Measurements from ENCODE around the gene LTO1. TPM values are rescaled to one million over a fixed set of nuclear protein-coding genes. Genes with fewer than 3 reads are reported as not detected.

The LTO1 gene
- total and polyA plus RNA-seq, 2 of the 13 experiments (the other 11 are each of a cell fraction or from before 2014, with no cell fraction given): 11.8 to 15.0 TPM

DNA sequence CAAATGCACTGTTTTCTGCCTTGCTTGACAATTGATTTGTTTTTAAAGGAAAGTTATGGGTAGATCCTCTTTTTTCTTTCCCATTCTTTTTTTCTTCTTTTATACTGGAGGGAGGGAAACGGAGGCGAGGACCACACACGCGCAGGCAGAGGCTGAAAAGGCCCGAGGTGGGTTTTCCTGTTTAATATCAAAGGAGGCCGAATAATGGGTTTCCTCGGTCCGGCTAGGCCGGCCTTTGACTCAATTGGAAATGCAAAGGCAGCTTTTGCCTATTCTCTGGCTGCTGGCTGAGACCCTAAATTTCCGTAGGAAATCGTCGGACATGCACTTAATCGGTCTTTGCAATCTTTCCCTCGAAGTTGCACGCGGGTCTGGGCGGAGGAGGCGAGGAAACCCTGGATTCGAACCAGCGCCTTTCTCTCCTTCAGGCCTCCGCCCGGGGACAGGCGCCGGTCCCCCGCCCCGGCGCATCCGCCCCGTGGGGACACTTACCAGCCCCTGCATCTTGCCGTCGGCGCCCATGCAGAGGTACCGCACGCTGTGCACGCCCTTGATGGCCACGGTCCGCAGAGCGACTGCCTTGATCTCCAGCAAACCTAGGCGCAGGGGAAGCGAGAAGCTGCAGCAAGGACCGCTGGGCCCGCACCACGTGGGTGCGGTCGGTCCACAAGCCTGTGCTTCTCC lies 27.8 kb upstream of the LTO1 start:
- H2AFZ ChIP-seq (ENCODE audit: low read length): no peak overlapping the region
- intact Hi-C loops (cut with micrococcal nuclease; ENCODE audit: unreplicated experiment): no loop called here
- BruUV-seq (replicated peaks): no TSS peak
- 95% methylated on average over 44 of the region's 45 CpGs for WGBS (ENCODE audit: low lambda C conversion rate)
- no peaks in the 10 kb centered on the region for H3K9me3 ChIP-seq (ENCODE audit: low read length)
- peak overlapping the region; percentile 57; the same call in 1 of the 2 replicates for H3K4me2 ChIP-seq (ENCODE audit: low read depth, low read length)
- H4K20me1 ChIP-seq (ENCODE audit: insufficient read depth, low read length): no peaks in the 10 kb centered on the region
- no peak for DNase-seq (ENCODE audit: low spot score)
- FAIRE-seq: no peak
- no peak for ATAC-seq
- H3K4me3 ChIP-seq (replicated peaks in 1 of 3; ENCODE audit: insufficient read depth in 1 of 3, low read depth in 2 of 3, low read length in 3 of 3): no peak overlapping the region
- H3K9ac ChIP-seq (ENCODE audit: insufficient read depth, low read depth, low read length): no peak overlapping the region; the same call in 1 of the 2 replicates
- ChIA-PET POLR2A (no interaction called here), CTCF (ENCODE audit: low intra/inter-chr PET ratio, low total read pairs) (no interaction called here)
- H3K79me2 ChIP-seq (ENCODE audit: insufficient read depth, low read length): no peaks in the 10 kb centered on the region
- peak overlapping the region; percentile 74 for H3K27ac ChIP-seq (ENCODE audit: extremely low read length, insufficient read depth, low read length)
- no peaks in the 10 kb centered on the region for H3K36me3 ChIP-seq (replicated peaks in 1 of 2; ENCODE audit: control insufficient read depth in 1 of 2, insufficient read depth in 2 of 2, low read length in 2 of 2)
- H3K4me1 ChIP-seq (ENCODE audit: insufficient read depth, low read length): peaks cover 80% of the 10 kb centered on the region
- H3K27me3 ChIP-seq (ENCODE audit: control insufficient read depth in 1 of 2, insufficient read depth in 2 of 2, low read length in 2 of 2): peaks cover 0 to 6% of the 10 kb centered on the region in 2 experiments; a peak in 1 of 5 replicates
- in situ Hi-C loops (cut with HindIII; ENCODE audit: extremely low pct_ligation_motif_present, low pct_unique_long_range_greater_than_20kb): no loop called here
- TF ChIP-seq TRIM24 (CRISPR knock-in tag; IDR thresholded peaks at IDR 0.05): no peak
- peak; percentile 68 for TF ChIP-seq PRPF4 (IDR thresholded peaks at IDR 0.05; ENCODE audit: low read depth, low read length, poor library complexity, severe bottlenecking)
- no peak for TF ChIP-seq NFKBIZ (CRISPR knock-in tag; IDR thresholded peaks at IDR 0.05)
- TF ChIP-seq, protein P1, sequence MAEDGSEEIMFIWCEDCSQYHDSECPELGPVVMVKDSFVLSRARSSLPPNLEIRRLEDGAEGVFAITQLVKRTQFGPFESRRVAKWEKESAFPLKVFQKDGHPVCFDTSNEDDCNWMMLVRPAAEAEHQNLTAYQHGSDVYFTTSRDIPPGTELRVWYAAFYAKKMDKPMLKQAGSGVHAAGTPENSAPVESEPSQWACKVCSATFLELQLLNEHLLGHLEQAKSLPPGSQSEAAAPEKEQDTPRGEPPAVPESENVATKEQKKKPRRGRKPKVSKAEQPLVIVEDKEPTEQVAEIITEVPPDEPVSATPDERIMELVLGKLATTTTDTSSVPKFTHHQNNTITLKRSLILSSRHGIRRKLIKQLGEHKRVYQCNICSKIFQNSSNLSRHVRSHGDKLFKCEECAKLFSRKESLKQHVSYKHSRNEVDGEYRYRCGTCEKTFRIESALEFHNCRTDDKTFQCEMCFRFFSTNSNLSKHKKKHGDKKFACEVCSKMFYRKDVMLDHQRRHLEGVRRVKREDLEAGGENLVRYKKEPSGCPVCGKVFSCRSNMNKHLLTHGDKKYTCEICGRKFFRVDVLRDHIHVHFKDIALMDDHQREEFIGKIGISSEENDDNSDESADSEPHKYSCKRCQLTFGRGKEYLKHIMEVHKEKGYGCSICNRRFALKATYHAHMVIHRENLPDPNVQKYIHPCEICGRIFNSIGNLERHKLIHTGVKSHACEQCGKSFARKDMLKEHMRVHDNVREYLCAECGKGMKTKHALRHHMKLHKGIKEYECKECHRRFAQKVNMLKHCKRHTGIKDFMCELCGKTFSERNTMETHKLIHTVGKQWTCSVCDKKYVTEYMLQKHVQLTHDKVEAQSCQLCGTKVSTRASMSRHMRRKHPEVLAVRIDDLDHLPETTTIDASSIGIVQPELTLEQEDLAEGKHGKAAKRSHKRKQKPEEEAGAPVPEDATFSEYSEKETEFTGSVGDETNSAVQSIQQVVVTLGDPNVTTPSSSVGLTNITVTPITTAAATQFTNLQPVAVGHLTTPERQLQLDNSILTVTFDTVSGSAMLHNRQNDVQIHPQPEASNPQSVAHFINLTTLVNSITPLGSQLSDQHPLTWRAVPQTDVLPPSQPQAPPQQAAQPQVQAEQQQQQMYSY (CRISPR knock-in tag; IDR thresholded peaks at IDR 0.05): no peak
- no peak for TF ChIP-seq MXD4 (CRISPR knock-in tag; IDR thresholded peaks at IDR 0.05)
- peak; percentile 67 for TF ChIP-seq ZBTB38 (CRISPR knock-in tag; IDR thresholded peaks at IDR 0.05)
- no peak for TF ChIP-seq ZNF44 (CRISPR knock-in tag; IDR thresholded peaks at IDR 0.05)
- TF ChIP-seq RBM22 (optimal IDR thresholded peaks at IDR 0.05; ENCODE audit: low read length): no peak
- TF ChIP-seq, protein P2, sequence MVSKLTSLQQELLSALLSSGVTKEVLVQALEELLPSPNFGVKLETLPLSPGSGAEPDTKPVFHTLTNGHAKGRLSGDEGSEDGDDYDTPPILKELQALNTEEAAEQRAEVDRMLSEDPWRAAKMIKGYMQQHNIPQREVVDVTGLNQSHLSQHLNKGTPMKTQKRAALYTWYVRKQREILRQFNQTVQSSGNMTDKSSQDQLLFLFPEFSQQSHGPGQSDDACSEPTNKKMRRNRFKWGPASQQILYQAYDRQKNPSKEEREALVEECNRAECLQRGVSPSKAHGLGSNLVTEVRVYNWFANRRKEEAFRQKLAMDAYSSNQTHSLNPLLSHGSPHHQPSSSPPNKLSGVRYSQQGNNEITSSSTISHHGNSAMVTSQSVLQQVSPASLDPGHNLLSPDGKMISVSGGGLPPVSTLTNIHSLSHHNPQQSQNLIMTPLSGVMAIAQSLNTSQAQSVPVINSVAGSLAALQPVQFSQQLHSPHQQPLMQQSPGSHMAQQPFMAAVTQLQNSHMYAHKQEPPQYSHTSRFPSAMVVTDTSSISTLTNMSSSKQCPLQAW (CRISPR knock-in tag; IDR thresholded peaks at IDR 0.05): 0 out of 2 replicates have a peak, but pooled peaks have one; percentile 4
- no peak for TF ChIP-seq TARDBP (CRISPR knock-in tag; IDR thresholded peaks at IDR 0.05)
- TF ChIP-seq, protein P3, sequence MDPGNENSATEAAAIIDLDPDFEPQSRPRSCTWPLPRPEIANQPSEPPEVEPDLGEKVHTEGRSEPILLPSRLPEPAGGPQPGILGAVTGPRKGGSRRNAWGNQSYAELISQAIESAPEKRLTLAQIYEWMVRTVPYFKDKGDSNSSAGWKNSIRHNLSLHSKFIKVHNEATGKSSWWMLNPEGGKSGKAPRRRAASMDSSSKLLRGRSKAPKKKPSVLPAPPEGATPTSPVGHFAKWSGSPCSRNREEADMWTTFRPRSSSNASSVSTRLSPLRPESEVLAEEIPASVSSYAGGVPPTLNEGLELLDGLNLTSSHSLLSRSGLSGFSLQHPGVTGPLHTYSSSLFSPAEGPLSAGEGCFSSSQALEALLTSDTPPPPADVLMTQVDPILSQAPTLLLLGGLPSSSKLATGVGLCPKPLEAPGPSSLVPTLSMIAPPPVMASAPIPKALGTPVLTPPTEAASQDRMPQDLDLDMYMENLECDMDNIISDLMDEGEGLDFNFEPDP (CRISPR knock-in tag; conservative IDR thresholded peaks at IDR 0.05): no peak
- TF ChIP-seq, protein P4, sequence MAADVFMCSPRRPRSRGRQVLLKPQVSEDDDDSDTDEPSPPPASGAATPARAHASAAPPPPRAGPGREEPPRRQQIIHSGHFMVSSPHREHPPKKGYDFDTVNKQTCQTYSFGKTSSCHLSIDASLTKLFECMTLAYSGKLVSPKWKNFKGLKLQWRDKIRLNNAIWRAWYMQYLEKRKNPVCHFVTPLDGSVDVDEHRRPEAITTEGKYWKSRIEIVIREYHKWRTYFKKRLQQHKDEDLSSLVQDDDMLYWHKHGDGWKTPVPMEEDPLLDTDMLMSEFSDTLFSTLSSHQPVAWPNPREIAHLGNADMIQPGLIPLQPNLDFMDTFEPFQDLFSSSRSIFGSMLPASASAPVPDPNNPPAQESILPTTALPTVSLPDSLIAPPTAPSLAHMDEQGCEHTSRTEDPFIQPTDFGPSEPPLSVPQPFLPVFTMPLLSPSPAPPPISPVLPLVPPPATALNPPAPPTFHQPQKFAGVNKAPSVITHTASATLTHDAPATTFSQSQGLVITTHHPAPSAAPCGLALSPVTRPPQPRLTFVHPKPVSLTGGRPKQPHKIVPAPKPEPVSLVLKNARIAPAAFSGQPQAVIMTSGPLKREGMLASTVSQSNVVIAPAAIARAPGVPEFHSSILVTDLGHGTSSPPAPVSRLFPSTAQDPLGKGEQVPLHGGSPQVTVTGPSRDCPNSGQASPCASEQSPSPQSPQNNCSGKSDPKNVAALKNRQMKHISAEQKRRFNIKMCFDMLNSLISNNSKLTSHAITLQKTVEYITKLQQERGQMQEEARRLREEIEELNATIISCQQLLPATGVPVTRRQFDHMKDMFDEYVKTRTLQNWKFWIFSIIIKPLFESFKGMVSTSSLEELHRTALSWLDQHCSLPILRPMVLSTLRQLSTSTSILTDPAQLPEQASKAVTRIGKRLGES (CRISPR knock-in tag; IDR thresholded peaks at IDR 0.05; ENCODE audit: borderline replicate concordance): no peak

Measured in HepG2 (cell line).